ENCODE measurements around the gene PADI6.
A peak's percentile ranks its signal among the peaks of the same experiment; 100 is the strongest.

The PADI6 gene

GRCh38 chr1:17427696-17428660 is 56.0 kb downstream of the PADI6 start:
- TF ChIP-seq, protein P1, sequence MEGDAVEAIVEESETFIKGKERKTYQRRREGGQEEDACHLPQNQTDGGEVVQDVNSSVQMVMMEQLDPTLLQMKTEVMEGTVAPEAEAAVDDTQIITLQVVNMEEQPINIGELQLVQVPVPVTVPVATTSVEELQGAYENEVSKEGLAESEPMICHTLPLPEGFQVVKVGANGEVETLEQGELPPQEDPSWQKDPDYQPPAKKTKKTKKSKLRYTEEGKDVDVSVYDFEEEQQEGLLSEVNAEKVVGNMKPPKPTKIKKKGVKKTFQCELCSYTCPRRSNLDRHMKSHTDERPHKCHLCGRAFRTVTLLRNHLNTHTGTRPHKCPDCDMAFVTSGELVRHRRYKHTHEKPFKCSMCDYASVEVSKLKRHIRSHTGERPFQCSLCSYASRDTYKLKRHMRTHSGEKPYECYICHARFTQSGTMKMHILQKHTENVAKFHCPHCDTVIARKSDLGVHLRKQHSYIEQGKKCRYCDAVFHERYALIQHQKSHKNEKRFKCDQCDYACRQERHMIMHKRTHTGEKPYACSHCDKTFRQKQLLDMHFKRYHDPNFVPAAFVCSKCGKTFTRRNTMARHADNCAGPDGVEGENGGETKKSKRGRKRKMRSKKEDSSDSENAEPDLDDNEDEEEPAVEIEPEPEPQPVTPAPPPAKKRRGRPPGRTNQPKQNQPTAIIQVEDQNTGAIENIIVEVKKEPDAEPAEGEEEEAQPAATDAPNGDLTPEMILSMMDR (conservative IDR thresholded peaks at IDR 0.05), result no peak
- TF ChIP-seq ZFX (IDR thresholded peaks at IDR 0.05), result no peak
- peak overlapping the region; percentile 59 for H3K27ac ChIP-seq

DNA sequence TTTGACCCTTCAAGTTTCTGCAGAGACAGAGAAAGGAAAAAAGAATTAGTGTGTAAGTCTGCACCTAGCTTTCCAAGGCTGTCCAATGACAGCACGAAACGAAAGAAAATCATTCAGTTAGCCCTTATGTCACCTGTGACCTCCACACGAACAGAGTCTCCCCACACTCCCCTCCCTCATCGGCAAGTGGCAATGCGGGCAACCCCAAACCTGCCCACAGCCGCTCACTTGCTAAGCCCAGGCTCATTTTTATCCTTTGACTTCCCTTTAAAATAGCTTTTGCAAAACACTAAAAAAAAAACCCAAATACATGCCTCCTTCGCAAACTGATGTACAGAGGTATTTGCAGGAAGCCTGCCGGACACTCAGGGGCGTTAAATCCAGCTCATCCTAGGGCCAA is 57.2 kb downstream of the PADI6 start:
- H3K27ac ChIP-seq, result no peak overlapping the region
- TF ChIP-seq, protein P1 (conservative IDR thresholded peaks at IDR 0.05), result no peak
- no peak for TF ChIP-seq ZFX (IDR thresholded peaks at IDR 0.05)

- H3K27ac ChIP-seq, result no peak overlapping the region
- TF ChIP-seq, protein P1 (conservative IDR thresholded peaks at IDR 0.05), result no peak
- TF ChIP-seq ZFX (IDR thresholded peaks at IDR 0.05), result no peak
Observed at GRCh38 chr1:17432412-17432811, 60.4 kb downstream of the PADI6 start.

DNA sequence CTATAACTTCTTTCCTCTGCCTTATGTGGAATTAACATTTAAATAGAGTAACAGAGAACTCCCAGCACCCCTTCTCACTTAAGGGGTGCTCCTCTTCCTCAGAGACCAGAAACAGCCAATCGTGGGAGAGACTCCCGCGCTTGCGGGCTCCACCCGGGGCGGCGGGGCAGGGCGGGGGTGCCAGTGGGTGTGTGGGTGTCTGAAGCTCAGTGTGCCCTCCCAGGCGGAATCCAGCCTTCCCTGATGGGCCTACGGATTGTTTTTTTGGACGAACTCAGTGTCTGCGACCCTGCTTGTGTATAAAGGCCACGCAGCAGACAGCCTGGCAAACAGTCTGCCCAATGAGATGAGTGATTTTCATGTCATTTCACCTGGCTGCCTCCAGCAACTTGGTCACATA is 61.3 kb downstream of the PADI6 start:
- TF ChIP-seq, protein P1 (conservative IDR thresholded peaks at IDR 0.05), result no peak
- no peak for TF ChIP-seq ZFX (IDR thresholded peaks at IDR 0.05)
- H3K27ac ChIP-seq, result no peak overlapping the region

GRCh38 chr1:17434016-17434415 is 62.0 kb downstream of the PADI6 start:
- no peak overlapping the region for H3K27ac ChIP-seq
- TF ChIP-seq, protein P1 (conservative IDR thresholded peaks at IDR 0.05), result no peak
- no peak for TF ChIP-seq ZFX (IDR thresholded peaks at IDR 0.05)

DNA sequence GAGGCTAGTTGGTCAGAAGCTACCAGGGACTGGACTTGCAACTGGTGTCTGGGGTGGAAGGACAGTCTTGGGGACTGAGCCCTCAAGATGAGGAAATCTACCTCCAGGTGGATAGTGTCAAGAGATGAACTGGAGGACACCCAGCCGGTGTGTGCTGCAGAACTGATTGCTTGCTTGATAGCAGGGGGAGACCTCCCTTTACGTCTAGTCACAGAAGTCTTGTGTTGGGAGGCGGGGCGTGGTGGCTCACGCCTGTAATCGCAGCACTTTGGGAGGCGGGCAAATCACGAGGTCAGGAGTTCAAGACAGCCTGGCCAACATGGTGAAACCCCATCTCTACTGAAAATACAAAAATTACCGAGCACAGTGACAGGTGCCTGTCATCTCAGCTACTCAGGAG is 62.6 kb downstream of the PADI6 start:
- no peak for TF ChIP-seq ZFX (IDR thresholded peaks at IDR 0.05)
- TF ChIP-seq, protein P1 (conservative IDR thresholded peaks at IDR 0.05), result no peak
- no peak overlapping the region for H3K27ac ChIP-seq

- TF ChIP-seq, protein P1 (conservative IDR thresholded peaks at IDR 0.05), result no peak
- TF ChIP-seq ZFX (IDR thresholded peaks at IDR 0.05), result no peak
- peak overlapping the region; percentile 96; the same call in 1 of the 2 replicates for H3K27ac ChIP-seq
Observed at GRCh38 chr1:17436380-17437174, 64.6 kb downstream of the PADI6 start.

Data from C4-2B (cell line).